GM21360 (cell line): ENCODE data around the gene STK17B.
"Not testable (repeated sequence)": the region's sequence is repeated elsewhere in the genome, so short reads cannot be mapped to it uniquely, and the experiment has no call there.

Experiments used
- ATAC-seq: cut with Tn5 transposase; IDR thresholded peaks from one replicate; pipeline ENCODE4 v1.9.1; 2021; ENCODE audit warnings: mild to moderate bottlenecking, moderate library complexity; ENCODE audit not compliant: unreplicated experiment

Gene STK17B

DNA sequence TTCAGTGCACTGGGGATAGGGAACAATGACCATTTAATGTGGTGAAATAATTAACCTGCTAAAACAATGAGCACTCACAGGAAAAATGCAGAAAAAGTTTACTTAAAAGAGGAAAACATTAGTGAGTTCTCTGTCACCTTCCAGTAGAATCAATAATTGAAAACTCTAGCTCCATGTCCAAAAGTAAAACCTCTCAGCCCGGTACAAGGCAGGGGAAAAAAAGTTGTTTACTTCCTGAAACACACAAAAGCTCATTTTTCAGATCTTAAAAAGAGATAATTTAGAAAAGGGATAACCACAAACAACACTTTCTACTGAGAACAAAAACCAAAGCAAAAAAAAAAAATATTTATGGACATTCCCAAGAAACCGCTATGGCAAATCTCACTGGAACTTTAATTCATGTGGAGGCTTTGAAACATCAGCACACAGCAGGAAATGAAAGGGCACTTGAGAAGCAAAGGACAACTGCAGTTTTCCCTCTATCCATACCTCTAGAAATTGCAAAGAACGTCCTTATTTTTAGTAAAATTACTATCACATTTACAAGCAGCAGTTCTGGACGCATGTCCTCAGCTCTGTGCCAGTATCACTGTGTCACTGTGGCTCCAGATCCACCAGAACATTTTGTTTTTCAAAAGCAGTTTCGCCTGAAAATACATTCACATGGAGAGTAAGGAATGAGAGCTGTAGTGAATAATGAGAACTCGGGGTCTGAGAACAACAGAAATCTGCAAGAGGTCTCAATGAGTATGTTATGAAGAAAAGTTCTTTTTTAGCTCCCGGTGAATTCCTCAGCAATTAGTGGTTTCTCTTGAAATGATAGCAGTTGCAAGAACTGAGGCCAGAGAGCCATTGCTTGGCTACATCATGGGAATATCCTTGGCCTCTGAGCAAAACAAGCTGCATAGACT, 58.1 kb downstream of the STK17B start:
- ATAC-seq = no peak

DNA sequence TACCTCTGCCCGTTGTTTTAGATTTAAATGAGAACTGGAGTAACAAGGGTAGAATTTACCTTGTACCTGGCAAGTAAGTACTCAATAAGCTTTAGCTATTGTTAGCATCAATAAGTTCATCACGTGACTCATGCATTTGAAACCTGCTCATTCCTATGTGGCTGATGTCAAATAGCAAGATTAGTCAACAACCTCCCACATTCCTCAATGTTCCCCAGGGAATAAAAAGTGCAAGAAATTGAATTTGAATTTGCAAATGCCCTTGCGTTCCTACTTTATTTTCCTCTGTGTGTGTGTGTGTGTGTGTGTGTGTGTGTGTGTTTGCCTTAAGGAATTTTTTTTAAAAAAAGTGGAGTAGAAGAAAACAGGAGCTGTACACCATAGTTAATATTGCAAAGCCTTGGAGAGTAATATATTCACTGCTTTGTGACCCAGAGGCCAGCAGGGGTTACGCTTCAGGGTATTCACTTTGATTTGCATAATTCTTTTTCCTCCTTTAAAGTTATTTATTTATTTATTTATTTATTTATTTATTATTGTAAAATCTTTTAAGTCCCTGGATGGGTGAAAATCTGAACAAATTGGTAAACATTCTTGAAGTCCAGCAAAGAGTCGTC, 58.9 kb downstream of the STK17B start:
- ATAC-seq = no peak

GRCh38 chr2:196108604-196109003, 62.8 kb downstream of the STK17B start:
- ATAC-seq = no peak

DNA sequence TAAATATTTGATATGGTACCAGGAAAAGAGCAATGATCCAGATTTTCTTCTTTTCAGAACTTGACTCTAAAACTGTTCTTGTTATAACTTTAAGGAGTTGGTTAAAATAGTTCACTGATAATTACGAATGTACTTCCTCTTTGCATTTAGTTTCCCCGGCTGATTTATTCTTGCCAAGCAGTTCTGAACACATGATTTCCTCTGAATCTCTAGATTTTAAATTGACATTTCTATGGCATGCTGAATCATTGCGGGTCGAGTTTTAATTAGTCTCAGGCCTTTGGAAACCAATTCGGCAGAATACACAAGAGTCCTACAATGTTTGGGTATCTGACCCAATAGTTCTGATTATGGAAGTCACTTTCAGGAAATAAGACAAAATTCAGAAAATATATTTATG, 65.4 kb downstream of the STK17B start:
- ATAC-seq = no peak

DNA sequence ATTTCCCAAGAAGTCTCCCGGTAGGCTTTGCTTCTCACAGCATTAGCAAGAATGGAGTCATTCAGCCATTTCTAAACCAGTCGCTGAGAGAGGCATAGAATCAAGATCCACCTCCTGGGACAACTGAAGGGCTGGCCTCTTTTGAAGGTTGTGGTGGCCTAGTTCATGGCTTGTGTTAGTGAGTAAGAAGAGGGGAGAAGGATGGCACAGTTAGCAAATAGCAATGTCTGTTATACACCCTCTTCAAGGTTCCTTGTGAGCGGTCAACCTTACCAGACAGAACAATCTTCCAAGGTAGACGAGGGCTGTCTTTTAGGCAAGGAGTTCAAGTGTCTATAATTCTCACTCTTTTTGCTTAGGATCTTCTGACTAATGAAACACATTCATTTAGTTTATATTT, 67.3 kb downstream of the STK17B start:
- ATAC-seq = no peak

DNA sequence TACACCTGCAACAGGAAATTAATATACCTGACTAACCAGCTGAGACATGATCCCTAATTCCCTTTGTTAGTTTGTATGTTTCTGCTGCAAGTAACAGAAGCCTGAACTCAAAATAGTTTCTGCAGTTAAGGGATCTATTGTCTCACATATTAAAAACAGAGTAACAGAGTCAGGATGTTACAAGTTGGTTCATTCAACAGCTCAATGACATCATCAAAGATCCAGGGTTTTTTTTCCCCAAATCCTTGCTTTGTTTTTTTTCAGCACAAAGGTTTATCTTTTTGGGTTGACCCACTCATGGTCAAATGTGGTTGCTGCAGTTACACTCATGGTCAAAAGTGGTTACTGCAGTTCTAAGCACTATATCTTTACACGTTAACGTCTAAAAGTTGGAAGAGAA, 67.8 kb downstream of the STK17B start:
- ATAC-seq = no peak

- peak; percentile 98 for ATAC-seq
These were observed 69.9 kb downstream of the STK17B start for GRCh38 chr2:196101325-196101991.

DNA sequence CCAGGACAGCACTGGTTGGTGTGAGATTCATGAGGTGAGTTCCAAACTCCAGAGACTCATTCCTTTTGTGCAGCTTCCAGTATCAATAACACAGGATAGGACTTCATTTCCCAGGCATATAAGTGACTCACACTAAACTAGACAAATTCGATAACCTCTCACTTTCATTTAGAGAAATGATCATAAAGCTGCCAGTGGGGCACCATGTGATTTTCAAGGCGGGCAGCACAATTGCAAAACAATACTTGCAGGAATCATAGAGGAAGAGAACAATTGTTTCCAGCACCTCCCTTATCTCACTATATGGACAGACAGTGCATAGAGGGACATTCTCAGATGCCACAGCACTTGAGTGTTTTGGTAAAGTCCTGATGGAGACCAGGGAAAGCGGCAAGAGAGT, 71.5 kb downstream of the STK17B start:
- ATAC-seq = no peak

- ATAC-seq = no peak
These were observed 73.3 kb downstream of the STK17B start for GRCh38 chr2:196097864-196098660.

DNA sequence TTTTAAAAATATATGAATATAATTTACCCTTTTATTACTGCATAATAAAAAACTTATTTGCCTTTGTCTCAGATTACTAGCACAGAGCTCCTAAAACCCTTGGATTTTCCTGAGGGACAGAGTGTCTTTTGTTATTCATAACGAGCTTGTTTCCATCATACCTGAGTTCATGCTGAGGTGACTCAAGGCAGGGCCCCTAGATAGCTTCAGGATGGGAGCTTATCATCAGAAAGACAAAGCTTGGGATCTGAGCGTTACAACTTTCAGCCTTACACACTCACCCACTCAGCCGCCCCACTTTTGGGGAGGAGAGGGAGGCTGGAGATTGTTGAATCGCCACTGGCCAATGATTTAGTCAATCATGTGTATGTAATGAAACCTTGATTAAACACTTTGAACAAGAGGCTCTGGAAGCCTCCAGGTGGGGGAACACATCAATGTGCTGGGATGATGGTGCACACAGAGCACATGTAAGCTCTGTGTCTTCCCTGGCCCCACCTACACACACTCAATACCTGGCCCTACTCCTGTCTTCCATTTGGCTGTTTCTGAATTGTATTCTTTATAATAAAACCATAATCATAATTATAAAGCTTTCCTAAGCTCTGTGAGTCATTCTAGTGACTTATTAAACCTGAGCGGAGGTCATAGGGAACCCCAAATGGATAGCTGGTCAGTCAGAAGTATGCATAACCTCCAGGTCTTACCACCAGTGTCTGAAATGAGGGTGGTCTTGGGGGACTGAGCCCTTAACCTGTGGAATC, 74.2 kb downstream of the STK17B start:
- no peak for ATAC-seq

GRCh38 chr2:196096264-196096663, 75.1 kb downstream of the STK17B start:
- no peak for ATAC-seq

- not testable (repeated sequence) for ATAC-seq
These were observed 81.9 kb downstream of the STK17B start for GRCh38 chr2:196089448-196089847.

- ATAC-seq = no peak
These were observed 83.2 kb downstream of the STK17B start for GRCh38 chr2:196088203-196088602.

DNA sequence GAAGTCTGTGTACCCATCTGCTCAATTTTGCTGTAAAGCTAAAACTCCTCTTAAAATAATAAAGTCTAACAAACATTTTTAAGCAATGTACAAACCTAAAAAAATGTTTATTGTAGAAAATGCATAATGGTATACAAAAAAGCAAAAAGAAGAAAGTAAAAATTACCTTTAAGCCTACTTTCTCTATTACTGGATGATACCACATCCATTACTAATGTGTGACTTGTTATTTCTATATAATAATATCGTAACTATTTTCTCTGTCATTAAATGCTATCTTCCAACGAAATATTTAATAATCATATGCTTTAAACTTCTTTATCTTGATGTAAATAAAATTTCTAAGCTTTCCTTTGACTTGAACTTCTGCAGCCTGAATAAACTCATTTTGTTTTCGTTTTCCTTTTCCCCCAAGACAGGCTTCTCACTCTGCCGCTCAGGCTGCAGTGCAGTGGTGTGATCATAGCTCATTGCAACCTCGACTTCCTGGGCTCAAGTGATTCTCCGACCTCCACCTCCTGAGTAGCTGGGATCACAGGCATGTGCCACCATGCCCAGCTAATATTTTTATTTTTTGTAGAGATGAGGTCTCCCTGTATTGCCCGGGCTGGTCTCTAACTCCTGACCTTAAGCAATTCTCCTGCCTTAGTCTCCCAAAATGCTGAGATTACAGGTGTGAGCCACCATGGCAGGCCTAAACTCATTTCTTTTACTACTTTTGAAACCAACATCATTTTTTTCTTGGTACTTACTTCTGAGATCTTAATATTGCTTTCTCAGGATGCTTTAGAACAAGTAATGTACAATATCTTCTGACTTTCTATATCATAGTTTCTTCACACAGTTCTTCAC, 84.6 kb downstream of the STK17B start:
- no peak for ATAC-seq

DNA sequence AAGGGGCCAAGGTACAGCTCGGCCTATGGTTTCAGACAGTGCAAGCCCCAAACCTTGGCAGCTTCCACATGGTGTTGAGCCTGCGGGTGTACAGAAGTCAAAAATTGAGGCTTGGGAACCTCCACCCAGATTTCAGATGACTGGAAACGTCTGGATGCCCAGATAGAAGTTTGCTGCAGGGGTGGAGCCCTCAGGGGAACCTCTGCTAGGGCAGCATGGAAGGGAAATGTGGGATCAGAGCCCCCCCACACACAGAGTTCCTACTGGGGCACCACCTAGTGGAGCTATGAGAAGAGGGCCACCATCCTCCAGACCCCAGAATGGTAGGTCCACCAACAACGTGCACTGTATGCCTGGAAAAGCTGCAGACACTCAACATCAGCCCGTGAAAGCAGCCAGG, 87.8 kb downstream of the STK17B start:
- no peak for ATAC-seq
